ENCODE data around the gene PEX14.
"Not testable (repeated sequence)": the region's sequence is repeated elsewhere in the genome, so short reads cannot be mapped to it uniquely, and the experiment has no call there.

Gene PEX14

DNA sequence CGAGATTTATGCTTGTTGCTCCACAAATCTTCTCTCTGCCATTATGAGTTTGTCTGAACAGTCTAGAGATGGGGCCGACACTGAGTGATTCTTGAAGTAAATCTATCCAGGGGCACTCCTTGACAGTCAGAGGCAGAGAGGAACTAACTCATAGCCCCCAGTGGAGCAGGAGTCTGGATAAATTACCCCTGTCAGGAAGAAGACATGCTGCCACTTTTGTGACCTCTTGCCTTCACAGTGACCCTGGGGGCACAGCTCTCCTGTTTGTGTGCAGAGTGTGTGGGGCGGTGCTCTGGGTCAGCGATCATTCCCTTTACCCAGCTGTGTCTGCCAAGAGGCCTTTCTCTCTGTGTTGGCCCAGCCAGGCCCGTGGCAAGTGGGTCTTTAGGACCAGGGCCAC, 29.5 kb downstream of the PEX14 start:
- ATAC-seq = no peak
- TF ChIP-seq ARNTL (CRISPR knock-in tag; IDR thresholded peaks at IDR 0.05; ENCODE audit: borderline replicate concordance, low read depth) = no peak
- TF ChIP-seq RARB (CRISPR knock-in tag; IDR thresholded peaks at IDR 0.05) = no peak
- TF ChIP-seq, protein P1, sequence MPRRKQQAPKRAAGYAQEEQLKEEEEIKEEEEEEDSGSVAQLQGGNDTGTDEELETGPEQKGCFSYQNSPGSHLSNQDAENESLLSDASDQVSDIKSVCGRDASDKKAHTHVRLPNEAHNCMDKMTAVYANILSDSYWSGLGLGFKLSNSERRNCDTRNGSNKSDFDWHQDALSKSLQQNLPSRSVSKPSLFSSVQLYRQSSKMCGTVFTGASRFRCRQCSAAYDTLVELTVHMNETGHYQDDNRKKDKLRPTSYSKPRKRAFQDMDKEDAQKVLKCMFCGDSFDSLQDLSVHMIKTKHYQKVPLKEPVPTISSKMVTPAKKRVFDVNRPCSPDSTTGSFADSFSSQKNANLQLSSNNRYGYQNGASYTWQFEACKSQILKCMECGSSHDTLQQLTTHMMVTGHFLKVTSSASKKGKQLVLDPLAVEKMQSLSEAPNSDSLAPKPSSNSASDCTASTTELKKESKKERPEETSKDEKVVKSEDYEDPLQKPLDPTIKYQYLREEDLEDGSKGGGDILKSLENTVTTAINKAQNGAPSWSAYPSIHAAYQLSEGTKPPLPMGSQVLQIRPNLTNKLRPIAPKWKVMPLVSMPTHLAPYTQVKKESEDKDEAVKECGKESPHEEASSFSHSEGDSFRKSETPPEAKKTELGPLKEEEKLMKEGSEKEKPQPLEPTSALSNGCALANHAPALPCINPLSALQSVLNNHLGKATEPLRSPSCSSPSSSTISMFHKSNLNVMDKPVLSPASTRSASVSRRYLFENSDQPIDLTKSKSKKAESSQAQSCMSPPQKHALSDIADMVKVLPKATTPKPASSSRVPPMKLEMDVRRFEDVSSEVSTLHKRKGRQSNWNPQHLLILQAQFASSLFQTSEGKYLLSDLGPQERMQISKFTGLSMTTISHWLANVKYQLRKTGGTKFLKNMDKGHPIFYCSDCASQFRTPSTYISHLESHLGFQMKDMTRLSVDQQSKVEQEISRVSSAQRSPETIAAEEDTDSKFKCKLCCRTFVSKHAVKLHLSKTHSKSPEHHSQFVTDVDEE (CRISPR knock-in tag; IDR thresholded peaks at IDR 0.05) = no peak
- TF ChIP-seq, protein P2, sequence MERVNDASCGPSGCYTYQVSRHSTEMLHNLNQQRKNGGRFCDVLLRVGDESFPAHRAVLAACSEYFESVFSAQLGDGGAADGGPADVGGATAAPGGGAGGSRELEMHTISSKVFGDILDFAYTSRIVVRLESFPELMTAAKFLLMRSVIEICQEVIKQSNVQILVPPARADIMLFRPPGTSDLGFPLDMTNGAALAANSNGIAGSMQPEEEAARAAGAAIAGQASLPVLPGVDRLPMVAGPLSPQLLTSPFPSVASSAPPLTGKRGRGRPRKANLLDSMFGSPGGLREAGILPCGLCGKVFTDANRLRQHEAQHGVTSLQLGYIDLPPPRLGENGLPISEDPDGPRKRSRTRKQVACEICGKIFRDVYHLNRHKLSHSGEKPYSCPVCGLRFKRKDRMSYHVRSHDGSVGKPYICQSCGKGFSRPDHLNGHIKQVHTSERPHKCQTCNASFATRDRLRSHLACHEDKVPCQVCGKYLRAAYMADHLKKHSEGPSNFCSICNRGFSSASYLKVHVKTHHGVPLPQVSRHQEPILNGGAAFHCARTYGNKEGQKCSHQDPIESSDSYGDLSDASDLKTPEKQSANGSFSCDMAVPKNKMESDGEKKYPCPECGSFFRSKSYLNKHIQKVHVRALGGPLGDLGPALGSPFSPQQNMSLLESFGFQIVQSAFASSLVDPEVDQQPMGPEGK (CRISPR knock-in tag; IDR thresholded peaks at IDR 0.05; ENCODE audit: borderline replicate concordance) = no peak
- TF ChIP-seq GLIS3 (CRISPR knock-in tag; IDR thresholded peaks at IDR 0.05) = no peak
- no peak for TF ChIP-seq ZC3H10 (CRISPR knock-in tag; IDR thresholded peaks at IDR 0.05)
- no peak for TF ChIP-seq ZFP3 (CRISPR knock-in tag; IDR thresholded peaks at IDR 0.05)
- TF ChIP-seq ESRRG (CRISPR knock-in tag; IDR thresholded peaks at IDR 0.05) = no peak
- TF ChIP-seq, protein P3, sequence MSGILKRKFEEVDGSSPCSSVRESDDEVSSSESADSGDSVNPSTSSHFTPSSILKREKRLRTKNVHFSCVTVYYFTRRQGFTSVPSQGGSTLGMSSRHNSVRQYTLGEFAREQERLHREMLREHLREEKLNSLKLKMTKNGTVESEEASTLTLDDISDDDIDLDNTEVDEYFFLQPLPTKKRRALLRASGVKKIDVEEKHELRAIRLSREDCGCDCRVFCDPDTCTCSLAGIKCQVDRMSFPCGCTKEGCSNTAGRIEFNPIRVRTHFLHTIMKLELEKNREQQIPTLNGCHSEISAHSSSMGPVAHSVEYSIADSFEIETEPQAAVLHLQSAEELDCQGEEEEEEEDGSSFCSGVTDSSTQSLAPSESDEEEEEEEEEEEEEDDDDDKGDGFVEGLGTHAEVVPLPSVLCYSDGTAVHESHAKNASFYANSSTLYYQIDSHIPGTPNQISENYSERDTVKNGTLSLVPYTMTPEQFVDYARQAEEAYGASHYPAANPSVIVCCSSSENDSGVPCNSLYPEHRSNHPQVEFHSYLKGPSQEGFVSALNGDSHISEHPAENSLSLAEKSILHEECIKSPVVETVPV (CRISPR knock-in tag; IDR thresholded peaks at IDR 0.05) = no peak
- no peak for TF ChIP-seq ZFP30 (CRISPR knock-in tag; IDR thresholded peaks at IDR 0.05)
- TF ChIP-seq ZNF8 (CRISPR knock-in tag; IDR thresholded peaks at IDR 0.05) = no peak
- TF ChIP-seq, protein P4, sequence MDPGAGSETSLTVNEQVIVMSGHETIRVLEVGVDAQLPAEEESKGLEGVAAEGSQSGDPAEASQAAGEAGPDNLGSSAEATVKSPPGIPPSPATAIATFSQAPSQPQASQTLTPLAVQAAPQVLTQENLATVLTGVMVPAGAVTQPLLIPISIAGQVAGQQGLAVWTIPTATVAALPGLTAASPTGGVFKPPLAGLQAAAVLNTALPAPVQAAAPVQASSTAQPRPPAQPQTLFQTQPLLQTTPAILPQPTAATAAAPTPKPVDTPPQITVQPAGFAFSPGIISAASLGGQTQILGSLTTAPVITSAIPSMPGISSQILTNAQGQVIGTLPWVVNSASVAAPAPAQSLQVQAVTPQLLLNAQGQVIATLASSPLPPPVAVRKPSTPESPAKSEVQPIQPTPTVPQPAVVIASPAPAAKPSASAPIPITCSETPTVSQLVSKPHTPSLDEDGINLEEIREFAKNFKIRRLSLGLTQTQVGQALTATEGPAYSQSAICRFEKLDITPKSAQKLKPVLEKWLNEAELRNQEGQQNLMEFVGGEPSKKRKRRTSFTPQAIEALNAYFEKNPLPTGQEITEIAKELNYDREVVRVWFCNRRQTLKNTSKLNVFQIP (CRISPR knock-in tag; IDR thresholded peaks at IDR 0.05; ENCODE audit: borderline replicate concordance, low read depth) = no peak
- TF ChIP-seq SNAI2 (CRISPR knock-in tag; IDR thresholded peaks at IDR 0.05) = no peak

DNA sequence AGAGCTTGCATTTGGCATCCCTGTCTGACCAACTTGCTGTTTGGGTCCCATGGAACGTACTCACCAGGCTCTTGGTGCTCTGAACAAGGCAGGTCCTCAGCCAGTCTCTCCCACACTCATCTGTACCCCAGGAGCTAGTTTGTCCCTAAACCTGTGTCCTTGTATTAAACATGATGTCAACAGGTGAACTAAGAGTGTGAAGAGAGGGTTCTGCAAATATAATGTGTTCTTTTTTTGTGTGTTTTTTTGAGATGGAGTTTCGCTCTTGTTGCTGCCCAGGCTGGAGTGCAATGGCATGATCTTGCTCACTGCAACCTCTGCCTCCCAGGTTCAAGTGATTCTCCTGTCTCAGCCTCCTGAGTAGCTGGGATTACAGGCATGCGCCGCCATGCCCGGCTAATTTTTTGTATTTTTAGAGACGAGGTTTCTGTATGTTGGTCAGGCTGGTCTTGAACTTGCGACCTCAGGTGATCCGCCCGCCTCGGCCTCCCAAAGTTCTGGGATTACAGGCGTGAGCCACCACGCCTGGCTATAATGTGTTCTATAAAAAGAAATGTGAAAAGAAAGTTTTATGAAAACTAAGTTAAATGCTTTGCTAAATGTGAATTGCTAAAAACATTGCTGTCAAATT, 31.4 kb downstream of the PEX14 start:
- not testable (repeated sequence) for ATAC-seq

DNA sequence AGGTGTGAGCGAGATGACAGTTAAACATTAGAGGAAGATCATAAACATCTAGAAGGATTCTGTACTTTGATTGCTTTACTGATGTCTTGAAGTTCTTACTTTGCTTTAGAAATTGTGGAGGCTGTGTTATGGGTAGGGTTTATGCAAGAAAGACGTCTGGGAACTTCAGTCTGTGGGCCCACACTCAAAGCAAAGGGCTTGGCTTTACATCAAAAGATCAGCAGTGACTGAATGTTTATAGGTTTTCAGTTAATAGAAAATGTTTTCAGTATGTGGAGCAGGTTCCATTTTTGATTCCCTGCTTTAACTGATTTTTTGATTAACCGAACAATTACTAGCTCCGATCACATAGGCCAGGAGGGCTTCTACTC, 31.9 kb downstream of the PEX14 start:
- no peak for ATAC-seq
- TF ChIP-seq, protein P4 (CRISPR knock-in tag; IDR thresholded peaks at IDR 0.05; ENCODE audit: borderline replicate concordance, low read depth) = no peak
- TF ChIP-seq ZNF8 (CRISPR knock-in tag; IDR thresholded peaks at IDR 0.05) (no peak), CSDC2 (CRISPR knock-in tag; IDR thresholded peaks at IDR 0.05) (no peak)

DNA sequence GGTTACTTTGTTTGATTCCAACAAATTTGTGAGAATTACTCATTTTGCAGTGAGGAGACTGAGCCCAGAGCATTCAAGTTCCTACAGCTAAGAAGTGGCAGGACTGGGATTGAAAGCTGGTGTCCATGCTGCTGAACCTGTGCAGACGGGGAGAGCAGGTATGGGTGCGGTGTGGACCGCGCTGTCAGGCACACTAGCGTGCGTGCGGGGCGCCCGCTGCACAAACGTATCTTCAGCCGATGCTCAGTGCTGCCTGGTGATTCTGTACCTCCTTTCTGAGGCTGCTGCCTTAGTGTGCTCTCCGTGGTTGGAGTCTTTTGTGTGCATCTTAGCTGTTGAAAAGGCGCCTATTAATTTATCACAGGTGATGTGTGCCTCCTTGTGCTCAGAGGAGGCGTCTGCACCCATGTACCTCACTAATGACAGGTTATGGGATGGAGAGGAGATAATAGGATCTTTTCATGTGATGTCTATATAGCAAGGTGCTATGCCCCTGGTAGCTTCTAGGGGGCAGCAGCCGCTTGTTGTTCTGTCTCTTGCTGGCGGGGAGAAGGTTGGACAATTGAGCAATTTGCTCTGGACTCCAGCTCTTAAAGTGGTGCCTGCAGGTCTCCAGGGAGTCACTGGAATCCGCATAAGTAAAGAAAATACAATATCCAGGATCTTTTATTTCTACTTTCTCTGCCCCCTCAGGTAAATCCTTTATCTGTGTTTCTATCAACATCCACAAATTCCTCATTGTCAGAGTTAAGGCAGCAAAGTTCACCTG, 32.5 kb downstream of the PEX14 start:
- no peak for TF ChIP-seq ZFP30 (CRISPR knock-in tag; IDR thresholded peaks at IDR 0.05)
- no peak for TF ChIP-seq PPARA (CRISPR knock-in tag; IDR thresholded peaks at IDR 0.05; ENCODE audit: borderline replicate concordance)
- TF ChIP-seq TCF4 (CRISPR knock-in tag; IDR thresholded peaks at IDR 0.05; ENCODE audit: borderline replicate concordance) = no peak
- TF ChIP-seq TOX (CRISPR knock-in tag; IDR thresholded peaks at IDR 0.05; ENCODE audit: borderline replicate concordance) = no peak
- TF ChIP-seq ZNF565 (CRISPR knock-in tag; conservative IDR thresholded peaks at IDR 0.05; ENCODE audit: low read depth) = no peak
- TF ChIP-seq BACH2 (CRISPR knock-in tag; IDR thresholded peaks at IDR 0.05; ENCODE audit: borderline replicate concordance) = no peak
- peak; percentile 75 for ATAC-seq

All from SK-N-SH treated with all-trans-retinoic acid at 6 μM for 48 hours (cell line).